Karpas-422 (cell line): ENCODE data around the gene B3GALT5. TPM values are rescaled to one million over a fixed set of nuclear protein-coding genes. Genes with fewer than 3 reads are reported as not detected.
"Not testable (repeated sequence)": the region's sequence is repeated elsewhere in the genome, so short reads cannot be mapped to it uniquely, and the experiment has no call there.

Experiments
- DNase-seq: peaks from one replicate; pipeline ENCODE4 v3.0.0-alpha.2; 2015
- H2AFZ ChIP-seq: fragments of 200-600 bp; sonication (generic); 2 replicates; pipeline ENCODE4 v1.6.1; 2014; ENCODE audit warnings: antibody characterized with exemption, low read length, mixed read lengths
- H3K27ac ChIP-seq: fragments of 200-600 bp; sonication (generic); 2 replicates; pipeline ENCODE4 v1.5.1; 2014; ENCODE audit warnings: mild to moderate bottlenecking, low read length, moderate library complexity
- H3K27me3 ChIP-seq: fragments of 200-600 bp; sonication (generic); 2 replicates; pipeline ENCODE4 v1.6.1; 2014; ENCODE audit warnings: low read length, mixed read lengths
- H3K36me3 ChIP-seq: fragments of 200-600 bp; sonication (generic); 2 replicates; pipeline ENCODE4 v1.6.1; 2014; ENCODE audit warnings: low read length, mixed read lengths; ENCODE audit not compliant: insufficient read depth
- H3K4me1 ChIP-seq: fragments of 200-600 bp; sonication (generic); 2 replicates; pipeline ENCODE4 v1.6.1; 2014; ENCODE audit warnings: mild to moderate bottlenecking, low read length, mixed read lengths
- H3K4me2 ChIP-seq: fragments of 200-600 bp; sonication (generic); 2 replicates; pipeline ENCODE4 v1.6.1; 2014; ENCODE audit warnings: low read length, low read depth, mild to moderate bottlenecking; ENCODE audit not compliant: poor library complexity, severe bottlenecking
- H3K4me3 ChIP-seq: fragments of 200-600 bp; sonication (generic); 2 replicates; pipeline ENCODE4 v1.5.1; 2014; ENCODE audit warnings: mild to moderate bottlenecking, antibody characterized with exemption, low read length, mixed read lengths
- H3K79me2 ChIP-seq: fragments of 200-600 bp; sonication (generic); 2 replicates; pipeline ENCODE4 v1.6.1; 2014; ENCODE audit warnings: mild to moderate bottlenecking, low read length, mixed read lengths
- H3K9ac ChIP-seq: fragments of 200-600 bp; sonication (generic); 2 replicates; pipeline ENCODE4 v1.6.0; 2014; ENCODE audit warnings: low read length
- H3K9me2 ChIP-seq: fragments of 200-600 bp; sonication (generic), shearing (Covaris generic); replicated peaks from 2 replicates; pipeline ENCODE4 v1.6.0; 2014; ENCODE audit warnings: mild to moderate bottlenecking, low read length, moderate library complexity; ENCODE audit not compliant: insufficient read depth
- H3K9me3 ChIP-seq: fragments of 300-700, 200-600 bp; sonication (generic); 2 replicates; pipeline ENCODE4 v1.6.1; 2014; ENCODE audit warnings: low read length, mixed read lengths
- H4K20me1 ChIP-seq: fragments of 200-600 bp; sonication (generic); 2 replicates; pipeline ENCODE4 v1.6.1; 2014; ENCODE audit warnings: mild to moderate bottlenecking, antibody characterized with exemption, low read length, low read depth; ENCODE audit not compliant: insufficient read depth
- total RNA-seq: library from RNA; depleted of rRNA; stranded (reverse); fragments of >200 nt; shearing (Covaris generic); gene quantifications from 2 replicates; pipeline ENCODE4 v1.2.3, GENCODE V29; 2014; ENCODE audit warnings: low replicate concordance

Gene B3GALT5
- total RNA-seq, 1 experiment from 2014 or later, result not detected

- Histone ChIP-seq H3K4me1 (no peaks in the 10 kb centered on the region), H3K79me2 (no peaks in the 10 kb centered on the region)
Measured at GRCh38 chr21:39581414-39581813, 31.3 kb upstream of the B3GALT5 start.

GRCh38 chr21:39582749-39583148, 30.0 kb upstream of the B3GALT5 start:
- Histone ChIP-seq H3K4me1 (no peaks in the 10 kb centered on the region), H3K27ac (no peak overlapping the region), H3K4me2 (no peak overlapping the region), H4K20me1 (no peaks in the 10 kb centered on the region), H3K9ac (no peak overlapping the region), H3K9me2 (no peaks in the 10 kb centered on the region), H3K27me3 (no peaks in the 10 kb centered on the region), H2AFZ (no peak overlapping the region), H3K9me3 (no peaks in the 10 kb centered on the region), H3K4me3 (no peak overlapping the region), H3K79me2 (no peaks in the 10 kb centered on the region), H3K36me3 (no peaks in the 10 kb centered on the region)
- DNase-seq, result no peak

More at GRCh38 chr21:39581414-39581813, 31.3 kb upstream of the B3GALT5 start:
- H3K9me2 ChIP-seq, result no peaks in the 10 kb centered on the region
- H3K36me3 ChIP-seq, result no peaks in the 10 kb centered on the region
- no peak overlapping the region for H2AFZ ChIP-seq
- H3K9ac ChIP-seq, result no peak overlapping the region
- H4K20me1 ChIP-seq, result no peaks in the 10 kb centered on the region
- H3K4me2 ChIP-seq, result no peak overlapping the region
- H3K4me3 ChIP-seq, result no peak overlapping the region
- H3K27ac ChIP-seq, result no peak overlapping the region
- DNase-seq, result no peak
- no peaks in the 10 kb centered on the region for H3K27me3 ChIP-seq
- H3K9me3 ChIP-seq, result no peaks in the 10 kb centered on the region

GRCh38 chr21:39583586-39583985, 29.2 kb upstream of the B3GALT5 start:
- H3K79me2 ChIP-seq, DNase-seq, H3K4me2 ChIP-seq, H3K27ac ChIP-seq, H3K9me2 ChIP-seq, H2AFZ ChIP-seq, H3K9me3 ChIP-seq, H4K20me1 ChIP-seq, H3K9ac ChIP-seq, H3K27me3 ChIP-seq, H3K4me1 ChIP-seq, H3K36me3 ChIP-seq, H3K4me3 ChIP-seq: not testable (repeated sequence)

- Histone ChIP-seq H3K9me2 (no peaks in the 10 kb centered on the region), H3K4me2 (no peak overlapping the region), H3K9ac (no peak overlapping the region), H3K36me3 (no peaks in the 10 kb centered on the region), H3K4me1 (no peaks in the 10 kb centered on the region), H3K79me2 (no peaks in the 10 kb centered on the region), H2AFZ (no peak overlapping the region), H4K20me1 (no peaks in the 10 kb centered on the region), H3K4me3 (no peak overlapping the region), H3K27ac (no peak overlapping the region), H3K9me3 (no peaks in the 10 kb centered on the region), H3K27me3 (no peaks in the 10 kb centered on the region)
- DNase-seq, result no peak
Measured at GRCh38 chr21:39587376-39587775, 25.4 kb upstream of the B3GALT5 start.

GRCh38 chr21:39588884-39589283, 23.9 kb upstream of the B3GALT5 start:
- Histone ChIP-seq H3K36me3 (no peaks in the 10 kb centered on the region), H3K27ac (no peak overlapping the region), H4K20me1 (no peaks in the 10 kb centered on the region), H3K4me2 (no peak overlapping the region), H3K9ac (no peak overlapping the region), H3K4me3 (no peak overlapping the region), H3K4me1 (no peaks in the 10 kb centered on the region), H3K27me3 (no peaks in the 10 kb centered on the region), H2AFZ (no peak overlapping the region), H3K9me3 (no peaks in the 10 kb centered on the region), H3K79me2 (no peaks in the 10 kb centered on the region), H3K9me2 (no peaks in the 10 kb centered on the region)
- DNase-seq, result no peak

- H3K27ac ChIP-seq, result no peak overlapping the region
- no peak overlapping the region for H3K4me3 ChIP-seq
- no peak for DNase-seq
- no peak overlapping the region for H2AFZ ChIP-seq
- no peak overlapping the region for H3K4me2 ChIP-seq
- H3K36me3 ChIP-seq, result no peaks in the 10 kb centered on the region
- no peaks in the 10 kb centered on the region for H3K27me3 ChIP-seq
- H3K9me2 ChIP-seq, result no peaks in the 10 kb centered on the region
- no peaks in the 10 kb centered on the region for H3K9me3 ChIP-seq
- no peaks in the 10 kb centered on the region for H4K20me1 ChIP-seq
- no peaks in the 10 kb centered on the region for H3K79me2 ChIP-seq
- H3K4me1 ChIP-seq, result no peaks in the 10 kb centered on the region
- no peak overlapping the region for H3K9ac ChIP-seq
Measured at GRCh38 chr21:39593522-39593921, 19.2 kb upstream of the B3GALT5 start.

GRCh38 chr21:39595465-39595864, 17.3 kb upstream of the B3GALT5 start:
- Histone ChIP-seq H3K36me3 (no peaks in the 10 kb centered on the region), H3K79me2 (no peaks in the 10 kb centered on the region), H3K9ac (no peak overlapping the region), H3K4me1 (no peaks in the 10 kb centered on the region), H4K20me1 (no peaks in the 10 kb centered on the region), H3K9me2 (no peaks in the 10 kb centered on the region), H3K4me2 (no peak overlapping the region), H3K9me3 (no peaks in the 10 kb centered on the region), H2AFZ (no peak overlapping the region), H3K27me3 (no peaks in the 10 kb centered on the region), H3K4me3 (no peak overlapping the region), H3K27ac (no peak overlapping the region)
- no peak for DNase-seq

- Histone ChIP-seq H3K4me1 (no peaks in the 10 kb centered on the region), H3K4me2 (no peak overlapping the region), H3K4me3 (no peak overlapping the region), H3K9me2 (no peaks in the 10 kb centered on the region), H3K36me3 (no peaks in the 10 kb centered on the region), H3K9me3 (no peaks in the 10 kb centered on the region), H4K20me1 (no peaks in the 10 kb centered on the region), H3K9ac (no peak overlapping the region), H3K27me3 (no peaks in the 10 kb centered on the region), H3K79me2 (no peaks in the 10 kb centered on the region), H3K27ac (no peak overlapping the region), H2AFZ (no peak overlapping the region)
- no peak for DNase-seq
Measured at GRCh38 chr21:39597595-39597994, 15.1 kb upstream of the B3GALT5 start.
